ENCODE measurements around the gene MOG. TPM values are rescaled to one million over a fixed set of nuclear protein-coding genes. Genes with fewer than 3 reads are reported as not detected.

MOG gene
- total RNA-seq, 1 experiment from 2014 or later: not detected

DNA sequence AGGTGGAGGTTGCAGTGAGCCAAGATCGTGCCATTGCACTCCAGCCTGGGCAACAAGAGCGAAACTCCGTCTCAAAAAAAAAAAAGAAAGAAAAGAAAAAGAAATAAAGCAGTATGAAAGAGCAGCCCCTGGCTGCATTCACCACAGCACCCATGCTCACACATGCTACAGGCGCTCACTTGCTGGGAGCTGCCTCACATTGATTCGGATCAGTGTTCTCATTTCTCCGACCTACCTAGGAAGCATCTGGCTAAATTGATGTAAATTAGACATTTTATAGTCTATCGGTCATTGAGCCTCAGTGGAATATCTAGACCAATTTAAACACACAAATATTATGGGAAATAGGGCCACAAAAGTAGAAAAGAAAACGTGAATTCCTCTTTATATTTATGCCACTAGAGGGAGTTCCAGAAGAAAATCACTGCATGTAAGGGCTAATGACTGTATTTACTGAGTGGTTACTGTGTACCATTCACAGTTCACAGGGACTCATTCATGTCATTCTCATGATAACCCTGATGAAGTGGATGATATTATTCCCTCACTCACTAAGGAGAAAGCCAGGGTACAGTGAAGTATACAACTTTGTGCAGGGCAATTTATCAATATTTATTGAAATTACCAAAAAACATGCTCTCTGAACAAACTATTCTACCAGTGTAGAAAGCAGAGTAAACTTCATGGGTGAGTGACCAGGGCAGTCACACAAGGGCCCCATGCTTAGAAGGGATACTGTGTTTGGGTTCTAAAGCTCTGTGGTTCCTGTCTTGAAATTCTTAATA, 5.3 kb upstream of the MOG start:
- Mint-ChIP-seq H3K4me1 (ENCODE audit: low read depth, unreplicated experiment) (peaks cover 7% of the 10 kb centered on the region), H3K36me3 (ENCODE audit: insufficient read depth, unreplicated experiment) (peaks cover 7% of the 10 kb centered on the region), H3K27ac (ENCODE audit: unreplicated experiment) (no peak overlapping the region), H3K9me3 (ENCODE audit: unreplicated experiment) (no peaks in the 10 kb centered on the region), H3K27me3 (ENCODE audit: insufficient read depth, unreplicated experiment) (no peaks in the 10 kb centered on the region), H3K4me3 (ENCODE audit: unreplicated experiment) (no peak overlapping the region)
- H3K9me3 ChIP-seq: no peaks in the 10 kb centered on the region
- TF ChIP-seq, protein P1, sequence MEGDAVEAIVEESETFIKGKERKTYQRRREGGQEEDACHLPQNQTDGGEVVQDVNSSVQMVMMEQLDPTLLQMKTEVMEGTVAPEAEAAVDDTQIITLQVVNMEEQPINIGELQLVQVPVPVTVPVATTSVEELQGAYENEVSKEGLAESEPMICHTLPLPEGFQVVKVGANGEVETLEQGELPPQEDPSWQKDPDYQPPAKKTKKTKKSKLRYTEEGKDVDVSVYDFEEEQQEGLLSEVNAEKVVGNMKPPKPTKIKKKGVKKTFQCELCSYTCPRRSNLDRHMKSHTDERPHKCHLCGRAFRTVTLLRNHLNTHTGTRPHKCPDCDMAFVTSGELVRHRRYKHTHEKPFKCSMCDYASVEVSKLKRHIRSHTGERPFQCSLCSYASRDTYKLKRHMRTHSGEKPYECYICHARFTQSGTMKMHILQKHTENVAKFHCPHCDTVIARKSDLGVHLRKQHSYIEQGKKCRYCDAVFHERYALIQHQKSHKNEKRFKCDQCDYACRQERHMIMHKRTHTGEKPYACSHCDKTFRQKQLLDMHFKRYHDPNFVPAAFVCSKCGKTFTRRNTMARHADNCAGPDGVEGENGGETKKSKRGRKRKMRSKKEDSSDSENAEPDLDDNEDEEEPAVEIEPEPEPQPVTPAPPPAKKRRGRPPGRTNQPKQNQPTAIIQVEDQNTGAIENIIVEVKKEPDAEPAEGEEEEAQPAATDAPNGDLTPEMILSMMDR (IDR thresholded peaks at IDR 0.05; ENCODE audit: insufficient read depth in 1 of 2, low read depth in 1 of 2, low read length in 1 of 2, severe bottlenecking in 1 of 2, unreplicated experiment in 1 of 2): peak; percentile 19 to 55
- H3K4me1 ChIP-seq: 0 out of 2 replicates have a peak, but pooled peaks cover 3% of the 10 kb centered on the region
- ChIA-PET CTCF (interaction anchor here (0.6 to 0.7 kb wide), 4 partner anchors 10 to 1958 kb away, joined by 3 to 4 read pairs (median 4); no protein-coding TSS in a partner anchor), POLR2A (no interaction called here)
- no peak overlapping the region for H3K4me3 ChIP-seq (ENCODE audit: low read depth, low read length)
- no peaks in the 10 kb centered on the region for H3K36me3 ChIP-seq (ENCODE audit: control insufficient read depth, insufficient read depth, low read length)
- no peaks in the 10 kb centered on the region for H3K27me3 ChIP-seq (replicated peaks; ENCODE audit: control insufficient read depth, insufficient read depth, low read length)
- no TSS peak for BruUV-seq (replicated peaks)
- intact Hi-C loops (cut with micrococcal nuclease; ENCODE audit: unreplicated experiment): loop anchor here (2.0 kb wide), 2 partner anchors 97 to 183 kb away; no protein-coding TSS in a partner anchor
- DNase-seq: peak in 1 of 2 experiments; percentile 16

DNA sequence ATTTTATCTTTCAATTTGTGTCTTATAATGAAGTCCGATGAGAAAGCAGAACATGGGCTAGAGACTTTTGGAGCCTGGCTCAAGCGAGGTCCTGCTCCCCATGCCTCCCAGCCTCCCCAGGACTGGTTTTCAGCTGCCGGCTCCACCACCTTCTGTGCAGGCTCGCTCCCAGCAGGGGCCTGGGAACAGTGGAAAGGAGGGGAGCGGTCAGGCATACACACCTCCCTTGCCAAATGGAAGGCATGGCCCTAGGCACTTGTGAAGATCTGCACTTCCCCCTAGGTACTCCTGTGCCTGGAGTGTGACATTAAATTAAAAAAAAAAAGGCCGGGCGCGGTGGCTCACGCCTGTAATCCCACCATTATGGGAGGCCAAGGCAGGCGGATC, 4.7 kb upstream of the MOG start:
- no peaks in the 10 kb centered on the region for H3K27me3 Mint-ChIP-seq (ENCODE audit: insufficient read depth, unreplicated experiment)
- H3K36me3 Mint-ChIP-seq (ENCODE audit: insufficient read depth, unreplicated experiment): peaks cover 7% of the 10 kb centered on the region
- TF ChIP-seq, protein P1 (IDR thresholded peaks at IDR 0.05; ENCODE audit: insufficient read depth in 1 of 2, low read depth in 1 of 2, low read length in 1 of 2, severe bottlenecking in 1 of 2, unreplicated experiment in 1 of 2): no peak
- H3K36me3 ChIP-seq (ENCODE audit: control insufficient read depth, insufficient read depth, low read length): no peaks in the 10 kb centered on the region
- H3K4me1 ChIP-seq: 0 out of 2 replicates have a peak, but pooled peaks cover 3% of the 10 kb centered on the region
- H3K4me3 ChIP-seq (ENCODE audit: low read depth, low read length): no peak overlapping the region
- no peak overlapping the region for H3K27ac Mint-ChIP-seq (ENCODE audit: unreplicated experiment)
- no peaks in the 10 kb centered on the region for H3K27me3 ChIP-seq (replicated peaks; ENCODE audit: control insufficient read depth, insufficient read depth, low read length)
- POLR2A ChIA-PET: no interaction called here
- H3K9me3 ChIP-seq: no peaks in the 10 kb centered on the region
- BruUV-seq (replicated peaks): no TSS peak
- intact Hi-C loops (cut with micrococcal nuclease; ENCODE audit: unreplicated experiment): no loop called here
- DNase-seq: no peak
- CTCF ChIA-PET: interaction anchor here (1.9 kb wide), 1 partner anchor 10 kb away, joined by 6 read pairs; no protein-coding TSS in a partner anchor
- H3K9me3 Mint-ChIP-seq (ENCODE audit: unreplicated experiment): no peaks in the 10 kb centered on the region
- H3K4me3 Mint-ChIP-seq (ENCODE audit: unreplicated experiment): no peak overlapping the region
- peaks cover 7% of the 10 kb centered on the region for H3K4me1 Mint-ChIP-seq (ENCODE audit: low read depth, unreplicated experiment)

DNA sequence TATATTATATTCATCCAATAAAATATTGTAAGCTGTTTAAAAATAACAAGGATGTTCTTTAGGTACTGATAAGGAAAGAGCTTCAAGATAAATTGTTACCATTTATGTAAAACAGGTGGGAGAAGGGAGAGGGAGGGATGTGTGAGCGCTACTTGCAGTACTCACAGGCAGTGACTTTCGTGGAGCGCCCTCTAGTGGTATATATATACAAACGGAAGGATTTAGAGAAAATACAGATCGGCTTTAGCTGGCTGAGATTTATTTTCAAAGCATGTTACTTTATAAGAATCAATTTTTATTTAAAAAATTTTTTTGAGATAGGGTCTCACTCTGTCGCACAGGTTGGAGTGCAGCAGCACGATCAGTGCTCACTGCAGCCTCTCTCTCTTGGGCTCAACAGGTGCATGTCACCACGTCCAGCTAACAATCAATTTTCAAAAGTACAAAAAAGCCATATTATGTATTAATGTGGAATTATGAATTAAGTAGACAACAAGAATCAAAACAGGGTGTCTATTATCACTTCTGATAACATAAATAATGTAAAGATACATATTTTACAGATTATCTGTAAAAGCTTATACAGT, 3.3 kb upstream of the MOG start:
- TF ChIP-seq, protein P1 (IDR thresholded peaks at IDR 0.05; ENCODE audit: insufficient read depth in 1 of 2, low read depth in 1 of 2, low read length in 1 of 2, severe bottlenecking in 1 of 2, unreplicated experiment in 1 of 2): peak; percentile 66 to 69
- Mint-ChIP-seq H3K4me3 (ENCODE audit: unreplicated experiment) (no peak overlapping the region), H3K9me3 (ENCODE audit: unreplicated experiment) (no peaks in the 10 kb centered on the region), H3K27me3 (ENCODE audit: insufficient read depth, unreplicated experiment) (peaks cover 4% of the 10 kb centered on the region), H3K36me3 (ENCODE audit: insufficient read depth, unreplicated experiment) (peaks cover 7% of the 10 kb centered on the region), H3K27ac (ENCODE audit: unreplicated experiment) (no peak overlapping the region), H3K4me1 (ENCODE audit: low read depth, unreplicated experiment) (peaks cover 7% of the 10 kb centered on the region)
- H3K9me3 ChIP-seq: no peaks in the 10 kb centered on the region
- H3K4me3 ChIP-seq (ENCODE audit: low read depth, low read length): no peak overlapping the region
- ChIA-PET CTCF (interaction anchor here (0.5 to 1.9 kb wide), 9 partner anchors 8 to 95 kb away, joined by 3 to 7 read pairs (median 4); partner anchors contain the start of genes GABBR1 and UBD), POLR2A (no interaction called here)
- H3K27me3 ChIP-seq (replicated peaks; ENCODE audit: control insufficient read depth, insufficient read depth, low read length): no peaks in the 10 kb centered on the region
- intact Hi-C loops (cut with micrococcal nuclease; ENCODE audit: unreplicated experiment): no loop called here
- H3K36me3 ChIP-seq (ENCODE audit: control insufficient read depth, insufficient read depth, low read length): no peaks in the 10 kb centered on the region
- no peaks in the 10 kb centered on the region for H3K4me1 ChIP-seq
- BruUV-seq (replicated peaks): no TSS peak
- DNase-seq: peak in 1 of 2 experiments; percentile 52
